ENCODE data around the gene HHATL. TPM values are rescaled to one million over a fixed set of nuclear protein-coding genes. Genes with fewer than 3 reads are reported as not detected.

Gene HHATL
- total RNA-seq, 1 donor from 2014 or later = not detected

DNA sequence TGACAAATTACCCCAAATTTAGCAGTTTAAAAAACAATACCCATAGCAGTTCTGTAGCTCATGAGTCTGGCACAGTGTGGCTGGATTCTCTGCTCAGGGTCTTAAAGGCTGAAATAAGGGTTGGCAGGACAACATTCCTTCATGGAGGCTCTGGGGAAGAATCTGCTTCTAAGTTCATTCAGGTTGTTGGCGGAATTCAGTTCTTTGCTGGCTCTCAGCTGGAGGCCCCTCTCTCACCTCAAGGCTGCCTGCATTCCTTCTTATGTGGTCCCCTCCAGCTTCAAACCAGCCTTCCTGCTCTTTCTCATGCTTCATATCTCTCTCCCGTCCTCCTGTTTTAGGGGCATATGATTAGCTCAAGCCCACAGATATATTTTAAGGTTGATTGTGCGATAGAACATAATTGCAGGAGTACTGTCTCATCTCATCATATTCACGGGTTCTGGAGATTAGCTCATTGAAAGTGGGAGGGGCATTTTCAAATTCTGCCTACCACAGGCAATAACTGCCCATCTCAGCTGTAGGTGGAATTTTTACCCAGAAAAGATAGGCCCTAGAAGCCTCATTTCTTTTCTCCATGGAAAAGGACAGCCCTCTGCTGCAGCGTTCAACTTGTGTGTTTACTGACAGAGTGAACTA lies 54.7 kb downstream of the HHATL start:
- no peak overlapping the region for H3K4me3 Mint-ChIP-seq (ENCODE audit: low read depth)
- H3K27ac Mint-ChIP-seq = peak overlapping the region; percentile 12
- H3K27me3 Mint-ChIP-seq = no peaks in the 10 kb centered on the region
- no peaks in the 10 kb centered on the region for H3K9me3 Mint-ChIP-seq (ENCODE audit: low read depth)
- DNase-seq (ENCODE audit: low spot score, unreplicated experiment) = no peak
- peaks cover 6% of the 10 kb centered on the region for H3K4me1 Mint-ChIP-seq (ENCODE audit: low read depth)
- TF ChIP-seq, protein P1, sequence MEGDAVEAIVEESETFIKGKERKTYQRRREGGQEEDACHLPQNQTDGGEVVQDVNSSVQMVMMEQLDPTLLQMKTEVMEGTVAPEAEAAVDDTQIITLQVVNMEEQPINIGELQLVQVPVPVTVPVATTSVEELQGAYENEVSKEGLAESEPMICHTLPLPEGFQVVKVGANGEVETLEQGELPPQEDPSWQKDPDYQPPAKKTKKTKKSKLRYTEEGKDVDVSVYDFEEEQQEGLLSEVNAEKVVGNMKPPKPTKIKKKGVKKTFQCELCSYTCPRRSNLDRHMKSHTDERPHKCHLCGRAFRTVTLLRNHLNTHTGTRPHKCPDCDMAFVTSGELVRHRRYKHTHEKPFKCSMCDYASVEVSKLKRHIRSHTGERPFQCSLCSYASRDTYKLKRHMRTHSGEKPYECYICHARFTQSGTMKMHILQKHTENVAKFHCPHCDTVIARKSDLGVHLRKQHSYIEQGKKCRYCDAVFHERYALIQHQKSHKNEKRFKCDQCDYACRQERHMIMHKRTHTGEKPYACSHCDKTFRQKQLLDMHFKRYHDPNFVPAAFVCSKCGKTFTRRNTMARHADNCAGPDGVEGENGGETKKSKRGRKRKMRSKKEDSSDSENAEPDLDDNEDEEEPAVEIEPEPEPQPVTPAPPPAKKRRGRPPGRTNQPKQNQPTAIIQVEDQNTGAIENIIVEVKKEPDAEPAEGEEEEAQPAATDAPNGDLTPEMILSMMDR (IDR thresholded peaks at IDR 0.05; ENCODE audit: unreplicated experiment) = no peak
- peaks cover 19% of the 10 kb centered on the region for H3K36me3 Mint-ChIP-seq (ENCODE audit: insufficient read depth)

Other genes starting within 250 kb of the HHATL start
- gene VIPR1, start 200.2 kb downstream of the HHATL start, total RNA-seq = 5.8 and 6.8 TPM in 2 replicates
- gene SEC22C, start 120.8 kb downstream of the HHATL start, total RNA-seq = 36.9 and 40.2 TPM in 2 replicates
- gene SS18L2, start 111.9 kb downstream of the HHATL start, total RNA-seq = 39.5 and 43.9 TPM in 2 replicates
- gene NKTR, start 102.1 kb downstream of the HHATL start, total RNA-seq = 142 and 155 TPM in 2 replicates
- gene ZBTB47, start 49.1 kb downstream of the HHATL start, total RNA-seq = 9.1 and 9.7 TPM in 2 replicates
- gene KLHL40, start 17.3 kb downstream of the HHATL start, total RNA-seq = not detected in 2 replicates
- 2.3 and 2.5 TPM in 2 replicates for gene CCDC13, start 70.5 kb upstream of the HHATL start, total RNA-seq
- gene HIGD1A, start 101.7 kb upstream of the HHATL start, total RNA-seq = 90.6 and 92.3 TPM in 2 replicates
- 0.60 and 0.78 TPM in 2 replicates for gene ACKR2, start 106.6 kb upstream of the HHATL start, total RNA-seq
- gene CYP8B1, start 173.1 kb upstream of the HHATL start, total RNA-seq = not detected in 2 replicates
- gene ZNF662, start 203.3 kb upstream of the HHATL start, total RNA-seq = 0.40 and 0.65 TPM in 2 replicates

All from progenitor cell of endocrine pancreas (in vitro differentiated cells).